Naive B cell (primary cell): ENCODE data around the gene DNLZ. TPM values are rescaled to one million over a fixed set of nuclear protein-coding genes. Genes with fewer than 3 reads are reported as not detected.

Experiments used
- ATAC-seq, 2 donors: fragments of 150-1000 bp; cut with Tn5 transposase; 2 replicates each; pipeline ENCODE4 v1.10.0; 2021; ENCODE audit warnings: low read depth in 2 of 2, mild to moderate bottlenecking in 2 of 2, moderate library complexity in 2 of 2
- DNase-seq: peaks from one replicate; pipeline ENCODE4 v3.0.0; 2022
- H3K27ac Mint-ChIP-seq, 6 donors: one replicate each; pipeline ENCODE4 v1.8.0; 2020 to 2022; ENCODE audit warnings: mild to moderate bottlenecking in 6 of 6, mixed read lengths in 6 of 6, moderate library complexity in 5 of 6, inconsistent platforms in 2 of 6
- H3K27me3 Mint-ChIP-seq, 3 donors: one replicate each; pipeline ENCODE4 v1.8.0; 2021 to 2022; ENCODE audit warnings: mixed read lengths in 3 of 3, mild to moderate bottlenecking in 1 of 3
- H3K36me3 Mint-ChIP-seq, 2 donors: one replicate each; pipeline ENCODE4 v1.8.0; 2020 to 2022; ENCODE audit warnings: mixed read lengths in 2 of 2, inconsistent platforms in 1 of 2, mild to moderate bottlenecking in 1 of 2
- H3K4me1 Mint-ChIP-seq, 3 donors: one replicate each; pipeline ENCODE4 v1.8.0; 2020 to 2022; ENCODE audit warnings: mixed read lengths in 3 of 3, inconsistent platforms in 1 of 3, mild to moderate bottlenecking in 1 of 3, moderate library complexity in 1 of 3
- H3K4me3 Mint-ChIP-seq, 8 donors: one replicate each; pipeline ENCODE4 v1.8.0; 2020 to 2022; ENCODE audit warnings: mild to moderate bottlenecking in 8 of 8, mixed read lengths in 8 of 8, moderate library complexity in 8 of 8, inconsistent platforms in 2 of 8
- H3K9me3 Mint-ChIP-seq, 7 donors: one replicate each; pipeline ENCODE4 v1.8.0; 2020 to 2022; ENCODE audit warnings: mixed read lengths in 7 of 7, mild to moderate bottlenecking in 5 of 7, inconsistent platforms in 2 of 7, moderate library complexity in 1 of 7
- polyA plus RNA-seq, 6 donors: library from polyadenylated mRNA; unstranded; fragments of 300-500 nt; fragmentation: Illumina TruSeq; gene quantifications; one replicate each; pipeline ENCODE4 v1.2.3, GENCODE V29; 2021; ENCODE audit warnings: low read depth in 6 of 6

DNLZ gene
- polyA plus RNA-seq, 6 donors from 2014 or later, result 42.2 to 93.0 (median 57.2) TPM

DNA sequence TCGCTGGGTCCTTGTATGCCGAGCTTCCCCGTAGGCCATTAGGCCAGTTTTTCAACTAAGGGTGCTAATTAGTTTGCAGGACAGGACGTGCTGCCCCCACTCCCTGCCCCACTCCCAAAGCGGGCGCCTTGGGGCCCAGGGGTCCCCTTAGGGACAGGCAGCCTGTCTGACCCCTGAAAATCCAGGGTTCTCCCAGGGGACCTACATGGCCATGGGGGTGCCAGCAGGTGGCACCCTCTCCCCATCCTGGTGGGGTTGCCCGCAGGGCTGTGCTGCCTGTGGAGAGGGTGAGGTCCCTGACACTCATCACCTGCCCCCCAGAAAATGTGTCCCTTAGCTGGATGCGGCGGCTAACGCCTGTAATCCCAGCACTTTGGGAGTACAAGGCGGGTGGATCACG lies 51.1 kb downstream of the DNLZ start:
- ATAC-seq (peak; percentile 37 to 40), DNase-seq (no peak)
- H3K9me3 Mint-ChIP-seq, result peaks cover 9 to 21% (median 13%) of the 10 kb centered on the region in 7 donors
- peaks cover 0 to 10% (median 6%) of the 10 kb centered on the region in 3 donors for H3K4me1 Mint-ChIP-seq
- peak overlapping the region in 1 of 6 donors; percentile 75 for H3K27ac Mint-ChIP-seq
- H3K36me3 Mint-ChIP-seq, result peaks cover 5 to 17% of the 10 kb centered on the region in 2 donors
- peak overlapping the region in 1 of 8 donors; percentile 39 for H3K4me3 Mint-ChIP-seq
- peaks cover 4 to 19% (median 16%) of the 10 kb centered on the region in 3 donors for H3K27me3 Mint-ChIP-seq

DNA sequence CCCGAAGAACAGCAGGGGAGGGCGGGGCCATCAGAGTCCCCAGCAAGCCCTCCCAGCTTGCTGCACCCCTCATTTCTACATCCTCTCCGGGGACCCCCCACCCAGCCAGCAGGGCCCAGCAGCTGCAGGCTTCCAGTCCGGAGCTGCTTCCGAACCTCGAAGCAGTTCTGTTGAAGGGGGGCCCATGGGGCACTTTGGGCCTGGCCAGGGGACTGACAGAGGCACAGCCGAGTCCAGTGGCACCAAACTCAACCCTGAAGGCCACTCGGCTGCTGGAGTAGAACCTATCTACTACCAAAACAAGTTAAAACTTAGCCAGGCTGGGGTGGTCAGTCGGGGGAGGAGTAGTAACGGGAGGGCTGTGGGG lies 51.6 kb downstream of the DNLZ start:
- ATAC-seq (no peak), DNase-seq (no peak)
- peaks cover 0 to 9% (median 1%) of the 10 kb centered on the region in 3 donors for H3K4me1 Mint-ChIP-seq
- no peak overlapping the region for H3K4me3 Mint-ChIP-seq
- peaks cover 9 to 21% (median 13%) of the 10 kb centered on the region in 7 donors for H3K9me3 Mint-ChIP-seq
- H3K36me3 Mint-ChIP-seq, result peaks cover 5 to 17% of the 10 kb centered on the region in 2 donors
- H3K27ac Mint-ChIP-seq, result no peak overlapping the region
- H3K27me3 Mint-ChIP-seq, result peaks cover 4 to 19% (median 12%) of the 10 kb centered on the region in 3 donors

DNA sequence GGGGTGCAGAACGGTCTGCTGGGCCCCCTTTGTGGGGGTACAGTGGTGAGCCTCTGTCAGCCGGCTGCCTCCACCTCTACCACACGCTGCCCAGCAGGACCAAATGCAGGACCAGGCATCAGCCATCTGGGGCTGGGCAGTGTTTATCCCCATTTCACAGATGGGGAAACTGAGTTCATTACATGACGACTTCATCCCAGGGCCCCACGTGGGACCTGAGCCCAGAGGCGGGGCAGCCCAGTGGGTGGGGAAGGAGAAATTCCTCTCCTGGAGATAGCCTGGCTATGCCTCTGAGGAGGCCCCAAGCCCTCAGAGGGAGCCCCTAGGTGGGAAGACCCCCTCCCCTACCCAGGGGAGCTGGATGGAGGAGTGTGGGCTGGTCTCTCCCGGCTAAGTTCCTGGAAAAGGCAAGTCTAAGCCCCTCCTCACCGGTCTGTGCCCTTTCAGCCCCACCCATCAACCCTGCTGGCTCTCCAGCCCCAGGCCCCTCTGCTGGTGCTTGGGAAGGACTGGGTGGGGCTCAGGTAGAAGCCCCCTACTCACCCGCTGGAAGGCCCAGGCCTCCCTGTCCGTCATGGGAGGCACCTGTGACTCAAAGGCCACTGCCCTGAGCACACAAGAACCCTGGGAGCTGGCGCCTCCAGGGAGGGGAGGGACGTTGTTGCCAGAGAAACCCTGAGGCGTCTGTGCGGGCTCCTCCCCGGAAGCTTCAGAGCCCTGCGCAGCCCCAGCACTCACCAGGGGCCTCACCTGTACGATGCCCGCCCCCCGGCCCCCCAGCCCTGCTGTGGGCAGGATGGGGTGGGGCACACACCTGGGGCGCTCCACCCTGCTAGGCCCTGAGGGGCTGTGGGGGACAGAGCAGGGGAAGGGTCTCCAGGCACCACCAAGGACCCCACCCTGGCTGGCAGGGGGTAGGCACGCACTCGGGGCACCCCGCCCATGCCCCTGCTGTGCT lies 52.2 kb downstream of the DNLZ start:
- H3K4me3 Mint-ChIP-seq, result peak overlapping the region in 5 of 8 donors; percentile 10 to 78 (median 44)
- peak overlapping the region in 3 of 6 donors; percentile 17 to 82 (median 45) for H3K27ac Mint-ChIP-seq
- peaks cover 0 to 12% (median 0%) of the 10 kb centered on the region in 3 donors for H3K4me1 Mint-ChIP-seq
- H3K27me3 Mint-ChIP-seq, result peaks cover 6 to 14% (median 7%) of the 10 kb centered on the region in 3 donors
- peaks cover 9 to 18% (median 13%) of the 10 kb centered on the region in 7 donors for H3K9me3 Mint-ChIP-seq
- DNase-seq (no peak), ATAC-seq (peak; percentile 23 to 29)
- peaks cover 5 to 16% of the 10 kb centered on the region in 2 donors for H3K36me3 Mint-ChIP-seq

DNA sequence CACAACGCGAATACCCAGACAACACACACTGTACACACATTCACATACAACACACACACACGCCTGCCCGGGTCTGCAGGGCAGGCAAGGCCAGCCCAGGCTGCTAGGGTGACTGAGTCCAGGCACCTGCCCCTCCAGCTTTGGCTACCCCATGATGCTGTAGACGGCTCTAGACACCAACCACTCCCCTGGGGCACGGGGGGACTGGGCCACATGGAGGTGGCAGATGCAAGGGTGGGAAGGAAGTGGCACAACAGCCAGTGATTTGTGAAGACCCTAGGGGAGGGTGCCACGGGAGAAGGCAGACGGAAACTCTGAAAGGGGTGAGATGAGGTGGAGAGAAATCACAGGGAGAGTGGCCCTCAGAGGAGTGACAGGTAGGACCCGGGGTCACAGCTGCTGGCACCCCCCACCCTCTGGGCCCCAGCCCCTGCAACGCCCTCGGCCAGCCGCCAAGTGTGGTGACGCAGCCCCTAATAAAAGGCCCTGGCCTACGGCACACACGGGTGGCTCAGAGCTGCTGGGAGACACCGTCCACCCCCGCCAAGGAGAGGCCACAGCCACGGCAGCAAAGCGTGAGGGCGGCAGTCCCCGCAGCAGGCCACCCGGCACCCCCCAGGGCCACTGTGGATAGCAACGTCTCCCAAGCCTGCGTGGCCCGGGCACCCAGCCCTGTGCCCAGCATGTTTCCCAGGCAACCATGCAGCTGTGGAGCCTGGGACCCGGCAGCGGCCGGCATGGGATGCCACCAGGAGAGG lies 53.1 kb downstream of the DNLZ start:
- H3K27me3 Mint-ChIP-seq, result peaks cover 0 to 9% (median 5%) of the 10 kb centered on the region in 3 donors
- no peak overlapping the region for H3K27ac Mint-ChIP-seq
- peaks cover 4 to 12% (median 10%) of the 10 kb centered on the region in 7 donors for H3K9me3 Mint-ChIP-seq
- ATAC-seq (peak; percentile 34 to 37), DNase-seq (peak; percentile 70)
- H3K36me3 Mint-ChIP-seq, result peaks cover 5 to 7% of the 10 kb centered on the region in 2 donors
- peaks cover 0 to 10% (median 0%) of the 10 kb centered on the region in 3 donors for H3K4me1 Mint-ChIP-seq
- peak overlapping the region in 2 of 8 donors; percentile 21 to 44 for H3K4me3 Mint-ChIP-seq

DNA sequence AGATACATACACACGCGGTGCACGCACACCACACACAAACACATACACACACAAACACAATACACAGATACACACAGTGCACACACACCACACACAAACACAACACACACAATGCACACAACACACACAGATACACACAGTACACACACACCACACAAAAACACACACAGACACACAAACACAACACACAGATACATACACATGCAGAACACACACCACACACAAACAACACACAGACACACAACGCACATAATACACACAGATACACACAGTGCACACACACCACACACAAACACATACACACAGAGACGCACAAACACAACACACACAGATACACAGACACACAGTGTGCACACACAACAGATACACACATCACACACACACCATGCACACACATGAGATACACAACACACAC lies 53.7 kb downstream of the DNLZ start:
- no peak overlapping the region for H3K4me3 Mint-ChIP-seq
- peaks cover 0 to 7% (median 0%) of the 10 kb centered on the region in 3 donors for H3K4me1 Mint-ChIP-seq
- peaks cover under 1 to 5% of the 10 kb centered on the region in 2 donors for H3K36me3 Mint-ChIP-seq
- peaks cover 0 to 6% (median 5%) of the 10 kb centered on the region in 7 donors for H3K9me3 Mint-ChIP-seq
- no peak overlapping the region for H3K27ac Mint-ChIP-seq
- no peak for ATAC-seq
- H3K27me3 Mint-ChIP-seq, result peaks cover 0 to 5% (median 0%) of the 10 kb centered on the region in 3 donors
- DNase-seq, result no peak

Other genes starting within 250 kb of the DNLZ start
- 10 to 100 TPM in 5 of 6 donors, 1 to 10 TPM in 1; 6.8 to 26.5 (median 18.0) TPM for gene TMEM250, start 244.9 kb downstream of the DNLZ start, polyA plus RNA-seq
- not detected for gene LHX3, start 158.6 kb downstream of the DNLZ start, polyA plus RNA-seq
- gene QSOX2, start 117.9 kb downstream of the DNLZ start, polyA plus RNA-seq, result 1 to 10 TPM; 2.8 to 4.6 (median 3.7) TPM
- gene CCDC187, start 59.6 kb downstream of the DNLZ start, polyA plus RNA-seq, result 1 to 10 TPM in 3 of 6 donors, under 1 TPM in 3; 0.38 to 4.3 (median 1.5) TPM
- 1 to 10 TPM in 2 of 6 donors, under 1 TPM in 3, not detected in 1; 0.69 to 1.6 (median 0.94) TPM for gene GPSM1, start 36.2 kb downstream of the DNLZ start, polyA plus RNA-seq
- under 1 TPM in 5 of 6 donors, not detected in 1; 0.16 to 0.52 (median 0.33) TPM for gene CARD9, start 9.9 kb upstream of the DNLZ start, polyA plus RNA-seq
- gene SNAPC4, start 36.4 kb upstream of the DNLZ start, polyA plus RNA-seq, result 1 to 10 TPM in 5 of 6 donors, not detected in 1; 1.1 to 2.1 (median 1.3) TPM
- gene ENTR1, start 46.9 kb upstream of the DNLZ start, polyA plus RNA-seq, result 10 to 100 TPM in 5 of 6 donors, 1 to 10 TPM in 1; 6.4 to 15.8 (median 14.4) TPM
- gene PMPCA, start 46.9 kb upstream of the DNLZ start, polyA plus RNA-seq, result 10 to 100 TPM; 28.1 to 39.8 (median 35.1) TPM
- 1 to 10 TPM in 5 of 6 donors, under 1 TPM in 1; 0.61 to 6.8 (median 3.2) TPM for gene INPP5E, start 76.1 kb upstream of the DNLZ start, polyA plus RNA-seq
- 10 to 100 TPM; 10.3 to 35.2 (median 20.0) TPM for gene SEC16A, start 119.3 kb upstream of the DNLZ start, polyA plus RNA-seq
- 1 to 10 TPM in 5 of 6 donors, under 1 TPM in 1; 0.05 to 8.0 (median 2.4) TPM for gene NOTCH1, start 182.3 kb upstream of the DNLZ start, polyA plus RNA-seq